GM18498 (cell line): Measurements from ENCODE around the gene DBF4.
"Not testable (repeated sequence)": the region's sequence is repeated elsewhere in the genome, so short reads cannot be mapped to it uniquely, and the experiment has no call there.

ENCODE experiments used
- ATAC-seq: cut with Tn5 transposase; IDR thresholded peaks from one replicate; pipeline ENCODE4 v1.9.1; 2021; ENCODE audit warnings: mild to moderate bottlenecking, moderate library complexity; ENCODE audit not compliant: unreplicated experiment

DBF4 gene

GRCh38 chr7:87878208-87878735 is 2.0 kb downstream of the DBF4 start:
- ATAC-seq, result no peak

- no peak for ATAC-seq
Measured at GRCh38 chr7:87882151-87882937, 6.1 kb downstream of the DBF4 start.

DNA sequence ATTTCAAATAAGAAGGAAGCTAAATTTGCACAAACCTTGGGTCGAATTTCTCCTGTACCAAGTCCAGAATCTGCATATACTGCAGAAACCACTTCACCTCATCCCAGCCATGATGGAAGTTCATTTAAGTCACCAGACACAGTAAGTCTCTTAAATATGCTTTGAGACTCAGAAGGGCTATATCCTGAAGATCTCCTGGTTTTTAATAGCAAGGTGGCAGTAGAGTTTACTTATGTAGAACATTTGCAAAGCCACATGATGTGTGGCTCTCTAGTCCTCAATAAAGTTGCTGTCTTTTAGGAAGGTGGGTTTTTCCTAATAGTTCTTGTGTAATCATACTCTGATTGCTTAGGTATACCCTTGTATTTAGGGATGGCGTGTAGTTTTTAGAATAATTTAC is 8.7 kb downstream of the DBF4 start:
- ATAC-seq, result no peak

DNA sequence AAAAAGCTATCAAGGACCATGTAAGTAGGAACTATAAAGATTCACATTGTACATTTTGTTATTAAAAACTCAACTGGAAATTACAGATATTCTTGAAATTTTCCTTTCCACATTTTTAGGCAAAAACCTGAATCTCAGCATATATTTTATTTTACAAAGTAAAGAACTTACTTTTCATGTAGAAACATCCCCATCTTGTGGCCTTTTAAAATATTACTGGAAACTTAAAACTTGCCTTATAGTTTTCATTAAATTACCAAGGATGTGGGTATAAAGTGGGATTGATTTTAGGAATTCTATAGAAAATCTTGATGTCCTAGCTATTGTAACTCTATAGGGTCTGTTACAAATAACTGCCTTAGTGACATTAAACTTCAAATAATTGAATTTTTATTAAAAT is 10.6 kb downstream of the DBF4 start:
- no peak for ATAC-seq

GRCh38 chr7:87895363-87895762 is 19.1 kb downstream of the DBF4 start:
- ATAC-seq, result no peak

DNA sequence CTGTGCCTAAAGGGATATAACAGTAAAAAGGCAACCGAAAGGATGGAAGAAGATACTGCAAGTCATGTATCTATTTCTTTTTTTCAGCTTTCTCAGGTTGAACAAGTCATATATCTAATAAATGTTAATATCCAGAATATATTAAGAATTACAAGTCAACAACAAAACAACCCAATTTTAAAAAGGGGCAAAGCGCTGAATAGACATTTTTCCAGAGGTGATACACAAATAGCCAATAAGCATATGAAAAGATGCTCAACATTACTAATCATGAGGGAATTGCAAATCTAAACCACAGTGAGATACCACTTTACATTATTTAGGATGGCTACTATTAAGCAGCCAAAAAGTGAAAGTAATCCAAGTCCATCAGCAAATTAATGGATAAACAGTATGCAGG is 23.0 kb downstream of the DBF4 start:
- no peak for ATAC-seq

GRCh38 chr7:87907136-87907906 is 31.0 kb downstream of the DBF4 start:
- not testable (repeated sequence) for ATAC-seq

DNA sequence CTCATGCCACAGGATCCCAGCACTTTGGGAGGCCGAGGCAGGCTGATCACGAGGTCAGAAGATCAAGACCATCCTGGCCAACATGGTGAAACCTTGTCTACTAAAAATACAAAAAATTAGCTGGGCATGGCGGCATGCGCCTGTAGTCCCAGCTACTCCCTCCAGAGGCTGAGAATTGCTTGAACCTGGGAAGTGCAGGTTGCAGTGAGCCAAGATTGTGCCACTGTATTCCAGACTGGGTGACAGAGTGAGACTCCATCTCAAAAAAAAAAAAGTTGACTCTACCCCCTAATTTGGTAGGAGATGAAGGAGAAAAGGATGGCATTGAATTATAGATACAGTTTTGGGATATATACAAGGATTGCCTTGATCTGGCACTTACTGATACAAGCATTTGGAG is 32.5 kb downstream of the DBF4 start:
- ATAC-seq, result not testable (repeated sequence)

- ATAC-seq, result no peak
Measured at GRCh38 chr7:87912121-87912520, 35.8 kb downstream of the DBF4 start.

GRCh38 chr7:87918740-87919139 is 42.4 kb downstream of the DBF4 start:
- no peak for ATAC-seq

DNA sequence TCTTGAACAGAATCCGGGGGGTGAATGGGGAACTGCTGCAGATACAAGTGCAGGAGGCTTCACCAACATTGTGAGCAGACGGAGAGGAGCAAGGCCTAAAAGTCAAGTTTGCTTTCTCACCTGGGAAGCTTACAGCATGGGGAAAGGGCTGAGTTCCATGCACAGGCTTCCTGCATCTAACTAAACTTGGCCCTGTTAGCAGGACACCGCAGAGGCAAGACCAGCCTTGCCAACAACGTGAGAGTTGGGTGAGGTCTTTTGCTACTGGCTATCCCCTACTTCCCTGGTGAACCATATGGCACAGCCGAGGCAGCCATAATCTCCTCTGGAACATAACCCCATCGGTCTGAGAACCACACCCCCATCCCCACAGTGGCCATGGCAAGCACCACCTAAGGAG is 43.6 kb downstream of the DBF4 start:
- ATAC-seq, result no peak

GRCh38 chr7:87920578-87920977 is 44.3 kb downstream of the DBF4 start:
- no peak for ATAC-seq

GRCh38 chr7:87922759-87923395 is 46.6 kb downstream of the DBF4 start:
- ATAC-seq, result not testable (repeated sequence)

DNA sequence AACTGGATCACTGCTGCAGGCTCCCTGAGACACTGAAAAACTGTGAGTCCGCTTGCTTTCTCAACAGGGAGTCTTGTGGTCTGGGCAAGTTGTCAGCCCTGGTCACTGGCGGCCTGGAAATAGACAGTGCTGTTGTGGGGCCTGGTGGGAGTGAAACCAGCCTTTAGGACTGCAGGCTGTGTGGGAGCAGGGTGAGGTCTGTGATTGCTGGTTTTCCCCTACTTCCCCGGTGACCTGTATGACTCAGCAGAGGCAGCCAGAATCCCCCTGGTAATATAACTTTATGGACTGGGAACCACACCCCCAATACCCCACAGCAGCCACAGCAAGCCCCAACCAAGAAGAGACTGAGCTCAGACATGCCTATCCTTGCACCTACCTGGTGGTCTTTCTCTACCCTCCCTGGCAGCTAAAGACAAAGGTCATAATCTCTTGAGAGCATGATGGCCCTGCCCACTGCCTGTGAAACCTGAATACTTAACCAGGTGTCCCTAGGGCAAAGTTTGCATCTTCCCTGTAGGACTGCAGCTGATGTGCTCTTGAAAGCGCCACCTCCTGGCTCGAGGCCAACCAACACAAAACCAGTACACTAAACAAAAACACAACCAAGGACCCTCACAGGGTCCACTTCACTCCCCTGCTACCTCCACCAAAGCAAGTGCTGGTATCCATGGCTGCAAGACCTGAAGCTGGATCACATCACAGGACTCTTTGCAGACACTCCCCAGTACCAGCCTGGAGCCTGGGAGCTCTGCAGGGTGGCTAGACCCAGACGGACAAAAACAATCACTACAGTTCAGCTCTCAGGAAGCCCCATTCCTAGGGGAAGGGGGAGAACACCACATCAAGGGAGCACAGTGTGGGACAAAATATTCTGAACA is 50.5 kb downstream of the DBF4 start:
- ATAC-seq, result peak; percentile 96

- no peak for ATAC-seq
Measured at GRCh38 chr7:87933605-87933952, 57.3 kb downstream of the DBF4 start.

GRCh38 chr7:87933953-87934698 is 57.8 kb downstream of the DBF4 start, which contains the start of gene ADAM22:
TSS of gene ADAM22 (plus strand) at chr7:87934251. CDS start at chr7:87934466, 215 bp downstream.
- ATAC-seq, result peak; percentile 97

DNA sequence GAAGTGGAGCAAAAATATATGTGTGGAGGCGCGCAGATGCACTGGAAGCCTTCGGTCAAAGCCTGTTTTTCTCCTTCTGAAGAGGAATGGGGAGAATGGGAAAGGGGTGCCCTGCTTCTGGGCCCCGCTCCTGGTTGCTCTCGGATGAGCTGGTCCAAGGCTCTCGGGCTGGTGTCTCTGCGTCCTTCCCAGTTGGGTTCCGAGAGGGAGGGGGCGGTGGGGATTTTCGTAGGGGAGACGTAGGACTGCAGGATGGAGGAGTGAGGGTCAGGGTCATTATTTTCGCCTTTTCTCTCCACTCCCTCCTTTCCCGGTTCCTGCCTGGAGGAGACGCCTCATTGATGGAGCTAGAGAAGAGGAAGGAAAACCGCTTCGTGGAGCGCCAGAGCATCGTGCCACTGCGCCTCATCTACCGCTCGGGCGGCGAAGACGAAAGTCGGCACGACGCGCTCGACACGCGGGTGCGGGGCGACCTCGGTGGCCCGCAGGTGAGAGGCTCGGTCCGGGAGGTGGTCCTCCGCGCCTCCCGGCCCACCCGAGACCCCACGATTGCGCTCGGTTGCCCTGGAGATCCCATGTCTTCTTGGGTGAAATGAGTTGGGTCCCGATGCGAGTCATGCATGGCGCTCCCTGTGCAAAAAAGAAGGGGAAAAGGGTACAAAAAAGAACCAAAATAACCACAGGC is 58.5 kb downstream of the DBF4 start:
- ATAC-seq, result peak; percentile 0

- no peak for ATAC-seq
Measured at GRCh38 chr7:87935384-87935706, 59.1 kb downstream of the DBF4 start.

- no peak for ATAC-seq
Measured at GRCh38 chr7:87941138-87941537, 64.8 kb downstream of the DBF4 start.
